GM21423 (cell line): Measurements from ENCODE around the gene KIF2A.

Experiments
- ATAC-seq: cut with Tn5 transposase; IDR thresholded peaks from one replicate; pipeline ENCODE4 v1.9.1; 2021; ENCODE audit warnings: mild to moderate bottlenecking, moderate library complexity; ENCODE audit not compliant: unreplicated experiment

Gene KIF2A

DNA sequence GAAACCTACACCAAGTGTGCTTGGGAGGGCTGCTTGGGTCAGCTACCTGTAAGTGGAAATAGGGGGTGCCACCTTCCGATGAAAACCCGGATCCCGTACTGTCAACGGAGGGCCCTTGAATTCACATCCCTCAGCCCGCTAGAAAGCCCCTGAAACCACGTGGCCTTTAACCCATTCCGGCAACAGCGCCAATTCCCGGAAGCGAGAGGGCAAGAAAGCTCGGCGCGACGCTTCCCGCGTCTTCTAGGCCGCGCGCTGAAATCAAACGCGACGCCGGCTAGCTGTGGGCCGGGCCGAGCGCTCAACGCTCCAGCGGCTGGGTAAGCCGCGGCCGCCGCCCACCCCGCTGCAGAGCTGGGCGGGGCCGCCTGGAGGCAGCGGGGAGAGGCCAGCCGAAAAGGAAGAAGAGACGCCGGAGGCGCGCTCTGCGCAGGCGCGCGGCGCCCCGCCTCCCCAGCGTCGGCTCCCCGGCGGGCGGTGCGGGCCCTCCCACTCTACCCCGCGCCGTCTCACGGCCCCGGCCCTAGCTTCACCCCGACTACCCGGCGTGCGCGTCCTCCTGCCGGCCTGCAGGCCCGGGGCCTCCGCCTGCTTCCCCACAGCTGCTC is at the start of gene KIF2A:
KIF2A (plus strand) TSS at position 492 of the 608 bp plus-strand sequence. CDS start 267 bp downstream, outside the sequence.
- peak; percentile 91 for ATAC-seq

DNA sequence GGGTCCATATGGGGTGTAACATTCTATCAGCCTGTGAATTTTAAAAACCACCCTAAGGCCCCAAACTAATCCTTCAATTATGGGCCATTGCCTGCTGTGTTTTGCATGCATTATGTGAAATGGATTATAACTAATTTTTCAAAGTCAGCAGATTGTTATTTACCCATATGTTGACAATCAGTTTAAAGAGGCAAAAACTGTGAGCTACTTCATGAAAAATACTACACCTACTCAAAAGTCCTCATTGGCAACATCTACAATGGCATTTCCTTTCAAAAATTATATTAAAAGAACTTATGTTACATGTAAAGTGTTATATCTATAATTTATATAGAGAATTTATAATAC is 49.0 kb upstream of the KIF2A start:
- ATAC-seq = no peak

DNA sequence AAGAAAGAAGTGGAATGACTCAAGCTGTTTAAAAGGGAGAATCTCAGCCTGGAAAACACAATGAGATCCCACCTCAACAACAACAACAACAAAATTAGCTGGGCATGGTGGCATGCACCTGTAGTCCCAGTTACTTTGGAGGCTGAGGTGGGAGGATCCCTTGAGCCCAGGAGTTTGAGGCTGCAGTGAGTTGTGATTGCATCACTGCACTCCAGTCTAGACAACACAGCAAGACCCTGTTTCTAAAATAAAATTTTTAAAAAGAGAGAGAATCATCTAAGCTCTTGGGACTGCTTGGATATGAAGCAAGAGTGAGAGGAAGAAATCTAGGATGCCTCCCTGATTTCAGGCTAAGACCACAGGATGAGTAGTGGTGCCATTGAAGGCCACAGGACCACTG is 47.4 kb upstream of the KIF2A start:
- no peak for ATAC-seq

GRCh38 chr5:62259699-62260250 is 46.2 kb upstream of the KIF2A start:
- ATAC-seq = no peak

- ATAC-seq = no peak
These were observed 45.5 kb upstream of the KIF2A start for GRCh38 chr5:62260513-62260912.

DNA sequence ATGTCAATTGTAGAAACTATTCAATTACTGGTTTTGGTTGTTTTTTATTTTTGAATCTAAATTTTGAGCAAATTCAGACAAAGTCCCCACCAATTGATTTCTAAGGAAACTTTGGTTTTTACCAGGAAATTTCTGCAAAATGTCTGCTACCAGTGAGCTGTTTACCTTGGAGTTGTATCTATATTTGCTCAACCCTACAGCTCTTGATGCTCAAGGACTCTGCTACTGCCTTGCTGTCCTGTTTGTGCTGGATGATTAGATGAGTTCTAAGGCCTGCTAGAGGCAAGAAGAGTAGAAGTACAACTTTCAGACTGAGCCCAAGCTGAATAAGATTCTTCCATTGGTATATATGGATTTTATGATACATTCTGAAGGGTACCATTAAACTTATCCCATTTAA is 42.6 kb upstream of the KIF2A start:
- no peak for ATAC-seq

- no peak for ATAC-seq
These were observed 40.3 kb upstream of the KIF2A start for GRCh38 chr5:62265648-62266112.

- ATAC-seq = no peak
These were observed 39.4 kb upstream of the KIF2A start for GRCh38 chr5:62266573-62266972.

DNA sequence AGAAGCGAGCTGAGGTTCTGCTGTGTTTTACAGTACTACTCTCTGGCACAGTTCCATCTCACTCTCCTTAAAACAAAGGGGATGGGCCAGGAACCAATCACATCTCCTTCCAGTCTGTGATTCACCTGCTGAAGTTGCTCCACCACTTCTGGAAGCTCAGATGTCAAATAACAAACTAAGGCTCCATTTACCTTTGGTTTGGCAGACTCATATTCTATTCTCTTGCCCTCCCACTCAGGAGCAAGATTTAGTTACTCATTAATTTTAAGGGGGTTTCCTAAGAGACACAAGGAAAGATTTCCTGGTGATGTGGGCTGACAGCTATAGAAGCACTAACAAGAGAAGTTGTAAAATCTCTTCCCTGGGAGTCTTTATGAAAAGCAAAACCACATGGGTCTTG is 37.8 kb upstream of the KIF2A start:
- ATAC-seq = peak; percentile 55

- no peak for ATAC-seq
These were observed 37.2 kb upstream of the KIF2A start for GRCh38 chr5:62268792-62269191.

GRCh38 chr5:62271370-62271769 is 34.6 kb upstream of the KIF2A start:
- ATAC-seq = no peak

- no peak for ATAC-seq
These were observed 34.1 kb upstream of the KIF2A start for GRCh38 chr5:62271870-62272269.

- ATAC-seq = no peak
These were observed 32.3 kb upstream of the KIF2A start for GRCh38 chr5:62273687-62274086.

GRCh38 chr5:62275581-62275980 is 30.4 kb upstream of the KIF2A start:
- ATAC-seq = no peak

DNA sequence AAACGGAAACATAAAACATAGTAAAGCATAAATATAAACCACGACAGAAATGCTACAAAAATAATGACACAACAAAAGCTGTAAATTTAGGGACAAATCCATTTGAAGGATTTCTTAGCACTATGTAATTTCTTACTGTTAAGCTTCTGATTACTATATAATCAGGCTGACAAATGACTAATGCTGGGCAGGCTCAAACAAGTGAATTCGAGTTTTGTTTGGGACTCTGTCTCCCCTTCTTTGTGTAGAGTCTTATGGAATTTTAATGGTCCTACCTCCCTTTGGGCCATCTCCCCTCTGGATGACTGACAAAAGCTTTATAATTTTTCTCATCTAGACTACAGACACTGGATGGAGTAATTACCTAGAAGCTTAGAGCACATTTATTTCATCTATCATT is 24.6 kb upstream of the KIF2A start:
- no peak for ATAC-seq

- ATAC-seq = no peak
These were observed 23.9 kb upstream of the KIF2A start for GRCh38 chr5:62282064-62282463.

DNA sequence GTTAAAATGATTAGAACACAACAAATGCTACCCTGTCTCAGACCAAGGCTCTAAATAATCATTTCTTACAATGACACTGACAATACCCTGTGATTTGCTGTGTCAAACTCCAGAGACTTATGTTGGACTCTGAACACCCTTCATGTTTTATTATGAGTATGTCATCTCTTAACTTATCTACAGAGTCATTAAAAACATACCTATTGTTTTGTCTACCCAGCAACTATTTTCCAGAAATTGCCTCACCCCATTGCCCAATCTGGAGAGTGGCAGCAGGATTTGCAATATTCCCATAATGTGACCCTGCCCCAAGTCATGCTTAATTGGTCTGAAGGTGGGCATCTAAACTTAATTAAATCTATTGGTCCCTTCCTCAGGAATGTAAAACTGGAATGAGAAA is 23.0 kb upstream of the KIF2A start:
- ATAC-seq = no peak

DNA sequence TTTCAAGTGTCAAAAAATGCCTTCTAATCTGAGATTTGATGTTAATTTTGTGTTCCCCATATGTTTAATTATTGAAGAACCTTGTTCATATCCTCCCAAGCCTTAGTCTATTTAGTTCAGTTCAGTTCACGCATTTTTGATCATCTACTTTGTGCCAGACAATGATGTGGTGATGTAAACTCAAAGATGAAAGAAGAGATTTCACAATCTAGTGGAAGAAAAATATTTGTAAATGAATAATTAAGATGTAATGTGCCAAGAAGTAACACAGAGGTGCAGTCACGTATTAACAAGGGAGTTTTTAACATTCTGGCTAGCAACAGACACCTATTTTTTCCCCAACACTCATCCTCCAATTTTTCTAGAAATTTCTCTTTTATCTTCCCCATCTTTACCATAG is 22.1 kb upstream of the KIF2A start:
- ATAC-seq = no peak

- ATAC-seq = peak; percentile 69
These were observed 20.8 kb upstream of the KIF2A start for GRCh38 chr5:62284946-62285891.

- ATAC-seq = no peak
These were observed 19.2 kb upstream of the KIF2A start for GRCh38 chr5:62286834-62287233.

DNA sequence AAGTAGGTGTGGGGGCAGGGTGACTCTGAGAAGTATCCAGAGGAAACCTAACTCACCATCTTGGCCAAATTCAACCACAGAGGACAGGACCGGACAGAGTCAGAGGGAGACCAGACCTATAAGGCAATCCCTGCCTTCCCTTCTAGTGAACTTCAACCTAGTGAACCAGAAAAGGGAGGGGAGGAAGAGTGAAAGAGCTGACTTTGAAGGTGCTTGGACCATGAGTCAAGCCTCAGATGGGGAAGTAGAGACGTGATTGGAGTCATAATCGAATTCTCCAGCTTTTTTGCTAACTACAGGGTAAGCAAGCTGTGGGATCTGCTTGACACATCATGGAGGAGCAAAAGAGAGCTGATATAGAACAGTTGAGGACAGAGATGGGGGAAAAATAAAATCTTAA is 18.8 kb upstream of the KIF2A start:
- ATAC-seq = no peak

- no peak for ATAC-seq
These were observed 17.9 kb upstream of the KIF2A start for GRCh38 chr5:62288118-62288517.
